OCI-LY1 (cell line): ENCODE data around the gene PPIF.

Source experiments
- EZH2 ChIP-seq: fragments of 200-600 bp; sonication (generic), shearing (Covaris generic); IDR thresholded peaks from 2 replicates; pipeline ENCODE4 v1.8.0; 2017; ENCODE audit warnings: borderline replicate concordance, mixed run types, mild to moderate bottlenecking, antibody characterized with exemption, low read length, moderate library complexity, mixed read lengths
- TF ChIP-seq, protein P1 (sequence below): fragments of 200-600 bp; sonication (generic), shearing (Covaris generic); IDR thresholded peaks from 2 replicates; pipeline ENCODE4 v1.5.1; 2017; ENCODE audit warnings: mild to moderate bottlenecking, antibody characterized with exemption, low read length, moderate library complexity, mixed read lengths

GRCh38 chr10:79359816-79360498, 12.7 kb downstream of the PPIF start:
- TF ChIP-seq, protein P1, sequence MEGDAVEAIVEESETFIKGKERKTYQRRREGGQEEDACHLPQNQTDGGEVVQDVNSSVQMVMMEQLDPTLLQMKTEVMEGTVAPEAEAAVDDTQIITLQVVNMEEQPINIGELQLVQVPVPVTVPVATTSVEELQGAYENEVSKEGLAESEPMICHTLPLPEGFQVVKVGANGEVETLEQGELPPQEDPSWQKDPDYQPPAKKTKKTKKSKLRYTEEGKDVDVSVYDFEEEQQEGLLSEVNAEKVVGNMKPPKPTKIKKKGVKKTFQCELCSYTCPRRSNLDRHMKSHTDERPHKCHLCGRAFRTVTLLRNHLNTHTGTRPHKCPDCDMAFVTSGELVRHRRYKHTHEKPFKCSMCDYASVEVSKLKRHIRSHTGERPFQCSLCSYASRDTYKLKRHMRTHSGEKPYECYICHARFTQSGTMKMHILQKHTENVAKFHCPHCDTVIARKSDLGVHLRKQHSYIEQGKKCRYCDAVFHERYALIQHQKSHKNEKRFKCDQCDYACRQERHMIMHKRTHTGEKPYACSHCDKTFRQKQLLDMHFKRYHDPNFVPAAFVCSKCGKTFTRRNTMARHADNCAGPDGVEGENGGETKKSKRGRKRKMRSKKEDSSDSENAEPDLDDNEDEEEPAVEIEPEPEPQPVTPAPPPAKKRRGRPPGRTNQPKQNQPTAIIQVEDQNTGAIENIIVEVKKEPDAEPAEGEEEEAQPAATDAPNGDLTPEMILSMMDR = no peak
- no peak for TF ChIP-seq EZH2
